GM21737 (cell line): ENCODE measurements around the gene TCTN2.

Source experiments
- ATAC-seq: cut with Tn5 transposase; IDR thresholded peaks from one replicate; pipeline ENCODE4 v1.9.1; 2021; ENCODE audit warnings: mild to moderate bottlenecking, moderate library complexity; ENCODE audit not compliant: unreplicated experiment

The TCTN2 gene

DNA sequence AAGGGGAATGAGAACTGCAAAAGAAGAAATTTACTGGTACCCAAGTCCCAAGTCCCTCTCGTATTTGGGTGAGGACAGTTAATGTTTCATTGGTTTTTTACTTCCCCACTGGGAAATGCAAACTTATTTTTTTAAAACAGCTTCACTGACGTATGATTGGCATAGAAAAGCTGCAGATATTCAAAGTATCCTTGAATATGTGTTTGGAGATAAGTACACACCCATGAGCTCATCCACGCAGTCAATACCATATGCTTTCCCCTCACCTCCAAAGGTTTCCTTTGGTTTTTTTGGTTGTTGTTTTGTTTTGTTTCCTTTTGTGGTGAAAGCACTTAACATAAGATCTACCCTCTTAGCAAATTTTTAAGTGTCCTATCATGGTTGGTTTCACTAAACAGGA is 13.1 kb downstream of the TCTN2 start:
- no peak for ATAC-seq

DNA sequence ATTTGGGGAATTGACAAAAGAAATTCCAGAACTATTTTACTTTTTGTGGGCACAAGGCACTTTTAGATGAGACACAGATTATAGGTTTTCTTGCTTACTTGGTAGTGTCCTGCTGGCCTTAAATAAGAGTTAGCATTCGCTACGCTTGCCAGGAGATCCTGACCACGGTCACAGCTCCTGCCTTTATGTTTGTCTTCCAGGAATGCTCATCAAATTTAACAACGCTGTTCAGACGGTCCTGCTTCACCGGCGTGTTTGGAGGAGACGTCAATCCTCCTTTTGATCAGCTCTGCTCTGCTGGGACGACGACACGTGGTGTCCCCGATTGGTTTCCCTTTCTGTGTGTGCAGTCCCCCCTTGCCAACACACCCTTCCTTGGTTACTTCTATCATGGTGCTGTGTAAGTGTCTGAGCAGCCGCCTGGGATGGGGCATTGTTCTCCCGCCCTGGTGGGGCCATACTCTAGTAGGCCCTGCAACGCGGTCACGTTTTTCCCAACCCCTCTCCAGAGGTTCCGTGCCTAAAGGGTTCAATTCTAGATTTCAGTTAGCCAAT is 15.8 kb downstream of the TCTN2 start:
- ATAC-seq = no peak

DNA sequence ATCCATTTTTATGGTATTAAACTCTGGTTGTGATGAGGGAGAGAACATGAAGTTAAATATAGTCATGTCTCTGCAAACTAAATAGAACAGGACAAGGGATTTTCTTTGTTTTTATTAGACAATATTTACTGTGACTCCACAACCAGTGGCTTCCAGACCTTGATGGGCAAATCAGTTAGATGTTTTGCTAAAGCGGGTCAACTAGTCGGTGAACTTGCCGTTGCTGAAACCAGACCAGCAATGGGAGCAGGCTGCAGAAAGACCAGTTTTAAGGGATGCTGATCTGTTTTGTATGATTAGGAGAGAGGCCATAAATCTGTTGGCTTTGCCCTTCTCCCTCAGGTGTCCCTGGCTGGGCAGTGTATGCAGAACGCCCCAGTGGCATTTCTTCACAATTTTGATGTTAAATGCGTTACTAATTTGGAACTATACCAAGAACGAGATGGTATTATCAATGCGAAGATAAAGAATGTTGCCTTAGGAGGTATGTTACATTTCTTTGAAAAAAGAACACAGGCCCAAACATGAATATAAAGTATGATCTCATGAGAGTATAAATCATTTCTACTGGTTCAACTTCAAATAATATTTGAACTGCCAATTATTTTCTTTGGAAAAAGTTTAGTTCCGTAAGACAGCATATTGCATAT is 19.4 kb downstream of the TCTN2 start:
- no peak for ATAC-seq

DNA sequence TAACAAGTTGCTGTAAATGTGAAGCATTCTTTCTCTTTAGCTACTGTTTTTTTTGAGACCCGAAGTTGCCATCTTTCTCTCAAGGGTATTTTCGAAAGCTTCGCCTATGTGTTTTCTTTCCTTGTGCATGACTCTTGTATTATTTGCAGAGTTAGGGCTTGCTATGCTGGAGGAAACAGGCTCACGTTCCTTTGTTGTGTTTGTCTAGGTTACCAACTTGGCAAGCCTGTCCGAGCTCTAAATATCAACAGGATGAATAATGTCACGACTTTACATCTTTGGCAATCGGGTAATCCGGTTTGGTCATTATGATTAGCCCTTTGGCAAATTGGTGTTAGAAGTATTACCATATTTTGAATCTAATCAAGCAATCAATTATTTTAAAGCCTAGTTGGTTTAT is 25.3 kb downstream of the TCTN2 start:
- no peak for ATAC-seq

DNA sequence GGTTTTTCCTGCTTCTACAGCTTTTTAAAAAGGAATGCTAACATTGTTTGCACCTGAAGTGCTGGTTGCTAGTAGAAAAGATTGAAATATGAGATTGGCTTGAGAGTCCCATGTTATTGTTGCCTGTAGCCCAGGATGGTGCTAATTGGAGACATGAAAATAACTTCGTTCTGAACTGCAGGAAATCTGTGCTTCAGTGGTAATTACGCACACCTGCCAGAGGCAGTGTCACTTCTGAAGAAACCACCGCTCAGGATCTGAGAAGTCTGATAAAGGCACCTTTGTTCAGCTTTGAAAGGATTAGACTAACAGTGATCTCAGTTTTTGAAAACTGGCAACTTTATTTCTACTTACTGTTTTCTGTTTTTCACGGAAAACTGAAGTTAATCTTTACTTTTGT is 25.7 kb downstream of the TCTN2 start:
- no peak for ATAC-seq

DNA sequence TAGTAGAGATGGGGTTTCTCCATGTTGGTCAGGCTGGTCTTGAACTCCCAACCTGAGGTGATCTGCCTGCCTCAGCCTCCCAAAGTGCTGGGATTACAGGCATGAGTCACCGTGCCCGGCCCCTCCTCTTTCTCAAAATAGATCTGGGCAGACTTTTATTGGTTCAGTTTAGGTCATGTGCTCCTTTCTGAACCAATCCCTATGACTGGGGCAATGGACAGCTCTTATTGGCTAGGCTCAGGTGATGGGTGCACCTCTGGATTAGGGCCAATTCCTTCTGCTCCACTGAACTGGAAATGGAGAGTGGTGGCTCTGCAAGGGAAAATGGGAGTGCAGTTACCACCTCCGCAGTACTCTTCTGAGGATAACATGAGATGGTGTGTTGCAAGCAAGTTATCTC is 35.0 kb downstream of the TCTN2 start:
- no peak for ATAC-seq

DNA sequence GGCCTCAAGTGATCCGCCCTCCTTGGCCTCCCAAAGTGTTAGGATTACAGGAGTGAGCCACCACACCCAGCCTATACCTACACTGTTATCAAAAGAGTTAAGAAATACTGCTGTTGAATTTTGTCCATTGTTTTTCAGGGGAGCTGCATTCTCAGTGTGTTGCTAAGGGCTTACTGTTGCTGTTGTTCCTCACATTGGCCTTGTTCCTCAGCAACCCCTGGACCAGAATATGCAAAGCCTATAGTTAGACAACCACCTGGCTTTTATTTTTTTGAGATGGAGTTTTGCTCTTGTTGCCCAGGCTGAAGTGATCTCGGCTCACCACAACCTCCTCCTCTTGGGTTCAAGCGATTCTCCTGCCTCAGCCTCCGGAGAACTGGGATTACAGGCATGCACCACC is 36.6 kb downstream of the TCTN2 start:
- no peak for ATAC-seq

DNA sequence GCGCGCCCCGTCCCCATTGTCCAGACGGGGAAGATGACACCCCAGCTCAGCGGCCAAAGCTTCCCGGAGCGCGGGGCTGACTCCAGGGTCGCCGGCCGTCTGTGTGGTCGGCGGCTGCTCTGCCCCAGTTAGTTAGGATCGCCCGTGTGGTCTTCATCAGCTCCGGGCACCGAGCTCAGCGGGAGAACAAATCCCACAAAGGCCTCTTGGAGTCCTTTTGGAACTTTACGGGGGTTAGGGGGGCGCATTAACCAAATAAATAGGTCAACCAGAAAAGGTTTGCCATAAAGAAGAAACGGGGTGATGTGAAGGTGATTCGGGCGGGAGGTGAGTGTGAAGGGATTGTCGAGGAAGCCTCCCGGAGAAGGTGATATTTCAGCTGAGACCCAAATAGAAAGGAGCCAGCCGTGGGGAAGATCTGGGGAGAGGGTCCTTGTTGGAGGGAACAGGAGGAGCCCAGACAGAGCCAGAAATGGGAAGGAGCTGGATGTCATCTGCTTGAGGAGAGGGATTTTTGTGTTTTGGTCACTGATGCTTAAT is 41.9 kb downstream of the TCTN2 start:
- ATAC-seq = no peak

DNA sequence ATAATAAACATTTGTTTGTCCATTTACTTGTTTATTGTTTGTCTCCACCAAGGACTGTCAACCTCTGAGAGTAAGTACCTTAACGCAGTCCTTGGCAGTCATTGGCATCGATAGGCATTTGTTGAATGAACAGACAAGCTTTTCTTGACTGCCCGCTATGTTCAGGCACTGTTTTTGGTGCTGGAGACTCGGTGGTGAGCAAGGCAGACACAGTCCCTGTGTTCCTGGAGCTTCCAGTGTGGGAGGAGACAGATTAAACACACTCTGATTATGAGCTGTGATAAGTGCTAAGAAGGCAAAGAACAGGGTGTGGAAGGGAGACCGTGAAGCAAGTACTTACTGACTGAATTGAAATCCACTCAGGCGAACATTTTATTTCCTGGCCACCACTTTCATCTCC is 42.5 kb downstream of the TCTN2 start:
- ATAC-seq = no peak

DNA sequence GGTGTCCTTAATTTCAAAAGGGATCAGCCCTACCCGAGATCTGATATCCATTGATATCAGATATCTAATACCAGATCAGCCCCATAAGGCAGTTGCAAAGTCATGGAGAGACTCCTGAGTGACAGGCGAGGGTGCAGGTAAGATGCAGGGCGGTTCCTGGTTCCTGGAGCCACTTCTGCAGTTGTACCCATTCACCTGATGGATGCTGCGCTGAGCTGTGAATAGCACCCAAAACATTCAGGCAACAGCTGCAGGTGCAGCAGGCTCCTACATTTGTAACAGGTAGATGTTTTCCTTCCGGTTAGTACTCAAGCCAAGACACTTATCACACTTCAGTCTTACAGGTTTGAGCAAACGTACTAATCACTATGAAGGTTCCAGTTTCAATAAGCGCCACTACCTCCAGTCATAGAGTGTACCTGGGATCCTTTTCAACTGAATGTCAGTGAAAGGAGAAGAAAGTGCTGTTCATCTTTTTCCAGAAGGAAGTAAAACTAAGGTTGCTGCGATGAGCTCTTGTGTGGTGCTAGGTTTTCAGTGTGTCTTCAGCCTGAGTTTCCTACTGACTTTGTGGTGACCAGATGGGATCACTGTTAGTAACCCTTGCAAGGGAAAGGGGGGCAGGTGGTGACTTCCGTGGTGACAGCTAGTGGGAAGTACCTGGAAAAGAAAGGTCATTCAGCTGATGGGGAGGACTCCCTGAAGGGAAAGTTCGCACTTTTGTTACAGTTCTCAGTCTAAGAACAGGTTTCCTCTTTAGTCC is 43.1 kb downstream of the TCTN2 start:
- no peak for ATAC-seq

DNA sequence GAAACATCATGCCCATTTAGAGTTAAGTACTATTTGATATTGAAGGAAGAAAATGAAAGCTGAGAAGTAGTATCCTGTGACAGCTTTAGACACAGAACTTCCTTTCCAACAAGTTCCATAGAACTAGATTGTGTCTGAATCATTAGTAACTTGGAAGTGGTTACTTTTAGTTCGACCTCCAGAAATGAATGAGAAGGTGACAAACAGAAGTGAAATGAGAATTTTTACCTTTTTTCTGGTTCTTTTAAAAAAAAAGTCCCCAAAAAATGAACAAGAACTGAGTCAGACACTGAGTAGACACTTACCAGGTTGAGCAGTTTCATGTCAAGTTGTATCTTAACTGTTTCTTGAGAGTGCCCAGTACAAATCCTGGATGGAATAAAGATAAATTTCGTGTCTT is 44.3 kb downstream of the TCTN2 start:
- no peak for ATAC-seq

DNA sequence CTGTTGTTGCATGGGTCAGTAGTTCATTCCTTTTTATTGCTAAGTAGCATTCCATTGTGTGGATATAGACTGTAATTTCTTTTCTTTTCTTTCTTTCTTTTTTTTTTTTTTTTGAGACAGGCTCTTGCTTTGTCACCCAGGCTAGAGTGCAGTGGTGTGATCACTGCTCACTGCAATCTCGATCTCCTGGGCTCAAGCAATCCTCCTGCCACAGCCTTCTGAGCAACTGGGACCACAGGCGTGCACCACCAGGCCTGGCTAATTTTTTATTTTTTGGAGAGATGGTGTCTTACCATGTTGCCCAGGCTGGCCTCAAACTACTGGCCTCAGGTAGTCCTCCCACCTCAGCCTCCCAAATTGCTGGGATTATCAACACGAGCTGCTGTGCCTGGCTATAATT is 46.4 kb downstream of the TCTN2 start:
- no peak for ATAC-seq

DNA sequence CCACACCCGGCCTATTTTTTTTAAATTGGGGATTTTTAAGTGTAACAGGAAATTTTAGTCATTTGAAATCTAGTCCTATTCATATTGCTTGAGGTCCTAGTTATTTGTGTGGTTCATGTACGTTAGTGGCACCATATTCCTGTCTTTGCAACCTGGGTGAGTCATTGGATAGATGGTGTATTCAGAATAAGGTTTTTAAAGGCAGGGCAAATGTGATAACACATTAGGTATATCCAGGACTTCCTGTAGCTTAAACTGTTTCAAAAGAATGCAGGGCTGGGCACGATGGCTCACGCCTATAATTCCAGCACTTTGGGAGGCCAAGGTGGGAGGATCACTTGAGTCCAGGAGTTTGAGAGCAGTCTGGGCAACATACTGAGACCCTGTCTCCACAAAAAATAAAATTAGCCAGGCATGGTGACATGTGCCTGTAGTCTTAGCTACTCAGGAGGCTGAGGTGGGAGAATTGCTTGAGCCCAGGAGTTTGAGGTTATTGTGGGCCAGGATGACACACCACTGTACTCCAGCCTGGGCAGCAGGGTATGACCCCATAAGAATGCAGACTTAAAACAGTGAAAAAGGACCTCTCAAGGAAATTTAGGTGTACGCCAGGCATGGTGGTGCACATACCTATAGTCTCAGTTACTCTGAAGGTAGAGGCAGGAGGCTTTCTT is 49.4 kb downstream of the TCTN2 start:
- no peak for ATAC-seq

DNA sequence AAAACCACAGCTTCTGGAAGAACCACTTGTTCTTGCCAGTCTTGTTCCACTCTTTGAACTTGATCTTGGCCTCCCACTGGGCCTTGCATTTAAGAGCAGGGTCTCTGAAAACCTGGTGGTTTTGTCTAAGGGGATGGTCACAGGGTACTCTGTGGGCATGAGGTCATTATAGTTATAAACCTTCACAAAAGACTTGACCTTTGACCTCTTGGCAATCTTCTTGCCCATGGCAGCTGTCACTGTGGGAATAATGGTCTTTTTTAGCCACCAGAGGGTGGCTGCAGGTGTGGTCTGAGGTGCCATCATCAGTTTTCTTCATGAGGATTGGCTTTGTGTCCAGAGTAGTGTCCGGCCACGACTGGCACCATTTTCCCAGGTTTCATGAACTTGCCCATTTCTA is 50.3 kb downstream of the TCTN2 start:
- ATAC-seq = no peak

DNA sequence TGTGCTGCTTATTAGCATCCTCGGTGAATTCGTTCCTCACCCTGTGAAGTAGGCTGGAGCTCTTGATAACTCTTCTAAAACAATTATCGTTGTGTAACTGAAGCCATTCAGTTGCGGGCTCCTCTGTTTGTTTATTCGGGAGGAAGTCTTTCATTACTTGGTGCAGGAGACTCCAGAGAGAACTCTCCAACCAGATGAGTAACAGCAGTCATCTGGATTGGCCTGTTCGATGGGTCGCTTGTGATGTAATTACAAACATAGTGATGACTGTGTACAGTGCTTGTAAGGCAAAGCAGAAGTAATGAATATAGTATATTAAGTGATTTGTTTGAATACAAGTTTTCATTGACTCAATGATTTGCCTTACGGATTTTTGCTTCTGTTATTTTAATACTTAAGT is 52.1 kb downstream of the TCTN2 start:
- no peak for ATAC-seq

DNA sequence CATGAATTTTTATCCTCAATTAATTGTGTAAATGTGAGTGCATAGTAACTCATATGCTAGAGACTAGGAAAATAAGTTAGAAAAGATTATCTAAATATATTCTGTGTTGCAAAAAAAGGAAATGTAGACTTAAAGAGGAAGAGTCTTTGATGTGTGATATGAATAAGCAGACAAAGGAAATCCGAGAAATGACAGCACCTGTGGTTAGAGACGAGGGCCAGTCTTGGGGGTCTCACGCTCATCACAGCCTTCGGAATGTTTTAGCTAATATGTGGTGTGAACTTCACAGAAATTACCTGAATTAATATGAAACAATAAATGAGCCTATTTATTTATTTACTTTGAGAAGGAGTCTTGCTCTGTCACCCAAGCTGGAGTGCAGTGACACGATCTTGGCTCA is 52.9 kb downstream of the TCTN2 start:
- no peak for ATAC-seq

DNA sequence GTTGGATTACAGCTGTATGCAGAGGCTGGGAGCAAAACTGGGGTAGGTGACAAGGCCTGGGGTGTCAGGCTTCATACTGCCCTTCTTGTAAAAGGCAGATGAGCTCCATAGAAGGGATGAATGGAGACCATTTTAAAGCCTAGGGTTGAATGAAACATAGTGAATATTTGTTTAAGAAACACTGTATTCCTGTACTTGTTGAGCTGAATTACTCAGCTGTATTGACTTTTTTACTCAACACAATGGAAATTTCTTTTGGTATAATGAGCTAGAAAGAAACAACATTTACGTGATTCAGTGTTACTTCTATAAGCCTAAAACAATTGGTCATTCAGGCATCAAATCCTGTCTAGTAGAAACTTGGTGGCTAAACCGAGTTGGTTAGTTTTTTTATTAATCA is 55.3 kb downstream of the TCTN2 start:
- ATAC-seq = no peak

DNA sequence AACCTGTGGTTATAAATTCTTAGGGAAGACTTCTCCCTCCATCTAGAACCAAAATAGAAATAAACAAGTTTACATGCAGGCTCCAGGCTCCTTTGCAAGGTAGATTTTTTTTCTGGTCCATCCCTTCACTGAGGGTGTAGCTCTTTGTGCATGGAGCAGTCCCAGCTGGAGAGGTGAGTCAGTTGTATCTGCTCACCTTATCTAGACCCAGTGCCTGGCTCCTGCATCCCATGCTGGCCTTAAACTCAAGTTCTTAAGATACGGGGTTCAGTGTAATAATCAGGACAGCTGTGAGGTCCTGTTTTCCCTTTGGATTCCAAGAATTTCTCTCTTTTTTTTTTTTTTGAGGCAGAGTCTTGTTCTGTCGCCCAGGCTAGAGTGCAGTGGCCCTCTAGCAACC is 56.0 kb downstream of the TCTN2 start:
- no peak for ATAC-seq

DNA sequence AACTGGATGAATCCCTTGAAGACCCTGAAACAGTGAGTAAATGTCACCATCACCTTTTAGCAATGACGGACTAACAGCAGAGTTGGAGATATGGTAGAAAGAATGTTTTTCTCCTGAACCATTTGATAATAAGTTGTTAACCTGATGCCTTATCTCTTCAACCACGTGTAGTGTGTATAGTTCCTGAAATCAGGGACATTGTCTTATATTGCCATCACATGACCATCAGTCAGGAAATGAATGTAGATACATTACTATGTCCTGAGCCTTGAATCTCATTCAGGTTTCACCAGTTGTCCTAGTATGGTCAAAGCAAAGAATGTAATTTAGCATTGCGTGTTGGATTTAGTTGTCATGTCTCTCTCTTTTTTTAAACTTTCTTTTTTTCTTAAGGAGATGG is 57.0 kb downstream of the TCTN2 start:
- ATAC-seq = no peak

DNA sequence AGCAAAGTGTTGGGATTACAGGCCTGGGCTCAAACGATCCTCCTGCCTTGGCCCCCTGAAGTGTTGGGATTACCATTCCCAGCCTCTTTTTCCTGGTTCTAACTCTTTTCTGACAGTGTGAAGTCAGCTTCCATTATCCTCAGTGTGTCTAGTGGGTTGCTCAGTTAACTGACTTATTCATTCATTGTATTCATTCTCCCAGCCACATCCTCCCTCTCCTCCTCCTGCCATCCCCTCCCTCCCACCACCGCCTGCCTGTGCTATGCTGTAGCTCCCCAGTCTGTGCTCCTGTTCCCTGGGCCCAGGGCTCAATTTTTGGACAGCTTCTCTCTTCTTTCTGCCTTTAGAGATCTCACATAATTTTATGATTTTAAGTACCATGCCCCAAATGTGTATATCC is 60.7 kb downstream of the TCTN2 start:
- no peak for ATAC-seq

DNA sequence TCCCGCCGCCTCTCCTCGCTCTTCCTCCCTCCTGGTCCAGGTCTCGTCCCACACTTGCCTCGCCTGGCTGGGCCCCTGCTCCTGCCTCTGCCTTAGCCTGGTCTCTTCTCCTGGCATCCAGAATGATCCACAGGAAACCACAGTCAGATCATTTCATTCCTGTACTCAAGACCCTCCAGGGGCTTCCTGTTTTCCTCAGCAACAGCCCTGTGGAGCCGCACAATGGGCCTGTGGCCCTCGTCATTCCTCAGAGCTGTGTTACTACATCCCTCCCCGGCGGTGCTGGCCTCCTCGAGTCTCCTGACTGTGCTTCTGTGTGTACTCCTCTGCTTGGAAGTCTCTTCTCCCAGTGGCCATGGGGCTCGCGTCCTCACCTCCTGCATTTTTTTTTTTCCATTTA is 61.3 kb downstream of the TCTN2 start:
- no peak for ATAC-seq

DNA sequence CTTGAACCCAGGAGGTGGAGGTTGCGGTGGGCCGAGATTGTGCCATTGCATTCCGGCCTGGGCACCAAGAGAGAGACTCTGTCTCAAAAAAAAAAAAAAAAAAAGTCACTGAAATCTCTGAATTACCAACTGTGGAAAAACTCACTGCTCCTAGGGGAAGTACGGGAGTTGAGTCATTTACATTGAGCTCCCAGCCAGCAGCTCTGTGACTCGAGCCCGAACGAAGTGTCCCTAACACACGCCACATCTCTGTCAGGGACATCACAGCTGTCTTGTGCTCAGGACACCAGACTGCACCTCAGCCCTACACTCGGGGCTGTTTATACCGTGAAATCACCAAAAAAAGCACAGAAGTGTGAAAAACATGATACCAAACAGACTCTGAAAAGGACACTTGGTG is 62.3 kb downstream of the TCTN2 start:
- no peak for ATAC-seq
